HS-27A (cell line): ENCODE measurements around the gene MTG2.

ENCODE experiments used
- DNase-seq: peaks from one replicate; pipeline ENCODE4 v3.0.0-alpha.2; 2012; ENCODE audit warnings: low read depth, missing footprints

The MTG2 gene

GRCh38 chr20:62186887-62187866, 4.3 kb downstream of the MTG2 start:
- no peak for DNase-seq

- DNase-seq, result no peak
These were observed 8.0 kb downstream of the MTG2 start for GRCh38 chr20:62190639-62191411.

- DNase-seq, result no peak
These were observed 9.1 kb downstream of the MTG2 start for GRCh38 chr20:62191781-62192559.

GRCh38 chr20:62192635-62193034, 9.8 kb downstream of the MTG2 start:
- no peak for DNase-seq

GRCh38 chr20:62193079-62194025, 10.5 kb downstream of the MTG2 start:
- no peak for DNase-seq

- no peak for DNase-seq
These were observed 12.2 kb downstream of the MTG2 start for GRCh38 chr20:62195075-62195405.

- no peak for DNase-seq
These were observed 12.9 kb downstream of the MTG2 start for GRCh38 chr20:62195736-62196135.

GRCh38 chr20:62196286-62196685, 13.5 kb downstream of the MTG2 start:
- DNase-seq, result no peak

GRCh38 chr20:62197311-62197710, 14.5 kb downstream of the MTG2 start:
- DNase-seq, result no peak

- DNase-seq, result no peak
These were observed 15.0 kb downstream of the MTG2 start for GRCh38 chr20:62197801-62198200.

GRCh38 chr20:62198496-62198895, 15.7 kb downstream of the MTG2 start:
- no peak for DNase-seq

- DNase-seq, result no peak
These were observed 16.1 kb downstream of the MTG2 start for GRCh38 chr20:62198931-62199330.

GRCh38 chr20:62200491-62201172, 17.8 kb downstream of the MTG2 start:
- no peak for DNase-seq

GRCh38 chr20:62201173-62202082, 18.6 kb downstream of the MTG2 start:
- no peak for DNase-seq

- no peak for DNase-seq
These were observed 19.2 kb downstream of the MTG2 start for GRCh38 chr20:62202083-62202395.

GRCh38 chr20:62202676-62203377, 20.0 kb downstream of the MTG2 start:
- no peak for DNase-seq

- no peak for DNase-seq
These were observed 20.7 kb downstream of the MTG2 start for GRCh38 chr20:62203378-62204030.

- DNase-seq, result no peak
These were observed 23.0 kb downstream of the MTG2 start for GRCh38 chr20:62205618-62206387.
